Esophagus muscularis mucosa (tissue), 4 donors: ENCODE measurements around the gene TRDN. TPM values are rescaled to one million over a fixed set of nuclear protein-coding genes. Genes with fewer than 3 reads are reported as not detected.

ENCODE experiments used
- DNase-seq: peaks from one replicate; pipeline ENCODE4 v3.0.0-alpha.2; 2017; ENCODE audit errors: extremely low spot score
- H3K27ac ChIP-seq, 4 donors: fragments of 200-600 bp; sonication (generic); replicated peaks in 1 of 4; 1 replicate in 3 of 4; 2 replicates in 1 of 4; pipeline ENCODE4 v1.5.1; 2016 to 2019; ENCODE audit warnings: mild to moderate bottlenecking in 1 of 4
- H3K27me3 ChIP-seq, 4 donors: fragments of 200-600 bp; sonication (generic); one replicate each; pipeline versions ENCODE4 v1.5.1 to v1.6.0; 2016 to 2019
- H3K36me3 ChIP-seq, 4 donors: fragments of 200-600 bp; sonication (generic); one replicate each; pipeline ENCODE4 v1.5.1; 2016 to 2019
- H3K4me1 ChIP-seq, 4 donors: fragments of 200-600 bp; sonication (generic); one replicate each; pipeline ENCODE4 v1.5.1; 2016 to 2019
- H3K4me3 ChIP-seq, 4 donors: fragments of 200-600 bp; sonication (generic); 1 replicate in 2 of 4; 2 replicates in 2 of 4; pipeline ENCODE4 v1.5.1; 2016 to 2019; ENCODE audit warnings: mild to moderate bottlenecking in 4 of 4, moderate library complexity in 1 of 4
- H3K9me3 ChIP-seq, 4 donors: fragments of 200-600 bp; sonication (generic); 1 replicate in 3 of 4; 2 replicates in 1 of 4; pipeline ENCODE4 v1.5.1; 2016 to 2019
- EP300 ChIP-seq: sonication (generic); formaldehyde crosslinking; IDR thresholded peaks from one replicate; pipeline ENCODE4 v1.6.1; 2017; ENCODE audit warnings: antibody characterized with exemption
- POLR2A ChIP-seq: fragments of 450-650 bp; IDR thresholded peaks from one replicate; pipeline ENCODE4 v1.6.1; 2017; ENCODE audit warnings: antibody characterized with exemption, moderate library complexity, mild to moderate bottlenecking, low read depth
- POLR2AphosphoS5 ChIP-seq, 2 donors: sonication (generic); formaldehyde crosslinking; IDR thresholded peaks; one replicate each; pipeline ENCODE4 v1.6.1; 2017; ENCODE audit warnings: antibody characterized with exemption in 2 of 2
- WGBS: methylation state at CpG from one replicate; pipeline ENCODE4 v1.1.5; 2018; 5-methylcytosine and 5-hydroxymethylcytosine counted together
- intact Hi-C: fragments of 100-400 bp; cut with DNase I; formaldehyde crosslinking; loops from one replicate; pipeline ENCODE4 v1.15.1; 2023
- total RNA-seq, 4 donors: library from RNA; depleted of rRNA; stranded (reverse); fragments of >200 nt; gene quantifications; one replicate each; pipeline versions ENCODE4 v1.1.0 to v1.2.1, GENCODE V29; 2016
- TF ChIP-seq, protein P1 (sequence below), 3 experiments: fragments of 200-600 bp in 2 of 3; fragments of 450-650 bp in 1 of 3; sonication (generic) in 2 of 3; IDR thresholded peaks; one replicate each; pipeline ENCODE4 v1.5.1; 2017 to 2019; ENCODE audit warnings: antibody characterized with exemption in 3 of 3, mild to moderate bottlenecking in 2 of 3, moderate library complexity in 1 of 3

TRDN gene
- total RNA-seq, 4 donors from 2014 or later = not detected

DNA sequence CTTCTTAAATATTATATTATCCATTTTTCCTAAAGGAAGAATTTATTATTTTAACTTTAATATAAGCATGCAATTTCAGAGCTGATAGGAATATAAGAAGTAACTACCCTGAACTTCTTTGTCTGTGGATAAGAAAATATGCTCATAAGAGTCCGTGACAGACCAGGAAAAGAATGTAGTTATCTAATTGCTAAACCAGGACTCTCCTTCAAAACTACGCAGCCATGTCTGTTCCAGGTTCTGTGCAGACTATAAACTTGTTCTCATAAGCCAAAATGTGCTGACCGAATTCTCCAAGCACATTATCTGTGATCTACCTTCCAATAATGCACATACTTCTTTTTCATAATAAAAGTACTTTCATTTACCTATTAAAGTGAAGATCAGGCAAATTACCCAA, 116.5 kb downstream of the TRDN start:
- H3K27me3 ChIP-seq = no peaks in the 10 kb centered on the region
- no peak overlapping the region for H3K27ac ChIP-seq
- no peaks in the 10 kb centered on the region for H3K4me1 ChIP-seq
- H3K4me3 ChIP-seq = no peak overlapping the region
- H3K9me3 ChIP-seq = no peaks in the 10 kb centered on the region
- DNase-seq = no peak
- 79% methylated on average over 3 of the region's 3 CpGs for WGBS
- TF ChIP-seq, protein P1, sequence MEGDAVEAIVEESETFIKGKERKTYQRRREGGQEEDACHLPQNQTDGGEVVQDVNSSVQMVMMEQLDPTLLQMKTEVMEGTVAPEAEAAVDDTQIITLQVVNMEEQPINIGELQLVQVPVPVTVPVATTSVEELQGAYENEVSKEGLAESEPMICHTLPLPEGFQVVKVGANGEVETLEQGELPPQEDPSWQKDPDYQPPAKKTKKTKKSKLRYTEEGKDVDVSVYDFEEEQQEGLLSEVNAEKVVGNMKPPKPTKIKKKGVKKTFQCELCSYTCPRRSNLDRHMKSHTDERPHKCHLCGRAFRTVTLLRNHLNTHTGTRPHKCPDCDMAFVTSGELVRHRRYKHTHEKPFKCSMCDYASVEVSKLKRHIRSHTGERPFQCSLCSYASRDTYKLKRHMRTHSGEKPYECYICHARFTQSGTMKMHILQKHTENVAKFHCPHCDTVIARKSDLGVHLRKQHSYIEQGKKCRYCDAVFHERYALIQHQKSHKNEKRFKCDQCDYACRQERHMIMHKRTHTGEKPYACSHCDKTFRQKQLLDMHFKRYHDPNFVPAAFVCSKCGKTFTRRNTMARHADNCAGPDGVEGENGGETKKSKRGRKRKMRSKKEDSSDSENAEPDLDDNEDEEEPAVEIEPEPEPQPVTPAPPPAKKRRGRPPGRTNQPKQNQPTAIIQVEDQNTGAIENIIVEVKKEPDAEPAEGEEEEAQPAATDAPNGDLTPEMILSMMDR (IDR thresholded peaks at IDR 0.05) = no peak
- TF ChIP-seq POLR2AphosphoS5 (IDR thresholded peaks at IDR 0.05) = no peak
- no peak for TF ChIP-seq POLR2A
- TF ChIP-seq EP300 = no peak
- intact Hi-C loops = no loop called here
- H3K36me3 ChIP-seq = no peaks in the 10 kb centered on the region

DNA sequence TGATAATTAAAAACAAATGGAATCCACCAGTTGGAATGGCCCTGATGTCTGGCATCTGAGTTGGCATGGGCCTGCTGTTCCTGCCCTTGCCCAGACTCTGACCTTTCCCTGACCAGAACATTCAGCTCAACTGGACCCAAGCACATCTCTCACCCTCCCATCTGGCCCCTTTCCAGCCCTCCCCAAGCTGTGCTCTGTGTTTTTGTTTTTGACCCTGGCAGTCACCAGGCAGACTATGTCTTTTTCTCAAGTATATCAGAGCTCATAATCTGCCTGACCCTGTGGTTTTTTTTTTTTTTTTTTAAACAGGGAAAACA, 117.6 kb downstream of the TRDN start:
- Histone ChIP-seq H3K36me3 (no peaks in the 10 kb centered on the region), H3K9me3 (no peaks in the 10 kb centered on the region), H3K27ac (no peak overlapping the region), H3K4me1 (no peaks in the 10 kb centered on the region), H3K4me3 (no peak overlapping the region), H3K27me3 (no peaks in the 10 kb centered on the region)
- intact Hi-C loops = no loop called here
- no peak for DNase-seq
- TF ChIP-seq POLR2AphosphoS5 (IDR thresholded peaks at IDR 0.05) (no peak), EP300 (no peak), POLR2A (no peak)
- TF ChIP-seq, protein P1 (IDR thresholded peaks at IDR 0.05) = no peak

GRCh38 chr6:123518441-123519188, 118.1 kb downstream of the TRDN start:
- H3K36me3 ChIP-seq = no peaks in the 10 kb centered on the region
- WGBS = 77% methylated on average over 5 of the region's 5 CpGs
- H3K4me3 ChIP-seq = no peak overlapping the region
- DNase-seq = no peak
- no peaks in the 10 kb centered on the region for H3K4me1 ChIP-seq
- H3K27ac ChIP-seq = no peak overlapping the region
- H3K9me3 ChIP-seq = no peaks in the 10 kb centered on the region
- TF ChIP-seq EP300 = no peak
- TF ChIP-seq, protein P1 (IDR thresholded peaks at IDR 0.05) = no peak
- H3K27me3 ChIP-seq = no peaks in the 10 kb centered on the region
- intact Hi-C loops = no loop called here

DNA sequence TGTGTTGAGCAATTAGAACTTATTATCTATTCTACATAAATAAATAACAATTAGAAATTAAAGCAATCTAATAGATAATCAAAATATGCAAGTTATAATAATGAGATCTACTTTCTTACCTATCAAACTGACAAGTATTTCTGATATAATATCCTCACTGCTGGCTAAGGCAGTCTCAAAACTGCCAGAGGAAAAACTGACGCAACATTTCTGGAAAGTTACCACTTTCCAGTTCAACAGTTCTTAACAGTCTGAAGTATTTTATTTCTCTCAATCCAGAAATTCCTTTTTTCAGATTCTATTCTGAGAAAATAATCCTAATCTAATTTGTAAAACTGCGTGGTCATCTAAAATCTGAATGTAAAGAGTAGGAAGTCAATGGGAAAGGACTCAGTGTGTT, 121.0 kb downstream of the TRDN start:
- Histone ChIP-seq H3K4me3 (no peak overlapping the region), H3K9me3 (no peaks in the 10 kb centered on the region), H3K36me3 (no peaks in the 10 kb centered on the region), H3K27ac (no peak overlapping the region), H3K4me1 (no peaks in the 10 kb centered on the region), H3K27me3 (no peaks in the 10 kb centered on the region)
- intact Hi-C loops = no loop called here
- DNase-seq = no peak
- 85% methylated on average over 2 of the region's 2 CpGs for WGBS
- TF ChIP-seq POLR2AphosphoS5 (IDR thresholded peaks at IDR 0.05) (no peak), POLR2A (no peak), EP300 (no peak)
- TF ChIP-seq, protein P1 (IDR thresholded peaks at IDR 0.05) = no peak

DNA sequence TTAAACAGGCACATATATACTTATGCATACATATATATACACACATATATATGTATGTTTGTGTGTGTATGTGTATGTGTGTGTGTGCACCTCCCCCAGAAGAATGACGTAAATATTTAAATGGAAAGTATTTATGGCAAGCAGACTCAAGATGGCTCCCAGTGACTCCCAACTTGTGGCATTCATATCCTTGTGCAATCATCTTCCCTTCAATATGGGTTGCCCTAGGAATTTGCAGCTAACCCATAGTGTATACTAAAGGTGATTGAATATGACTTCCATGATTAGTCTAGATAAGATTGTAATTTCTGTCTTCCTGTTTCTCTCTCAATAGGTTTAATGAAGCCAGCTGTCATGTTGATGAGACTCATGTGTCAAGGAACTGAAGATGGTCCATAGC, 127.6 kb downstream of the TRDN start:
- H3K27me3 ChIP-seq = no peaks in the 10 kb centered on the region
- intact Hi-C loops = no loop called here
- H3K4me3 ChIP-seq = no peak overlapping the region
- H3K9me3 ChIP-seq = no peaks in the 10 kb centered on the region
- no peaks in the 10 kb centered on the region for H3K4me1 ChIP-seq
- no peak for DNase-seq
- no peak overlapping the region for H3K27ac ChIP-seq
- TF ChIP-seq EP300 = no peak
- TF ChIP-seq, protein P1 (IDR thresholded peaks at IDR 0.05) = no peak
- TF ChIP-seq POLR2AphosphoS5 (IDR thresholded peaks at IDR 0.05) = no peak
- TF ChIP-seq POLR2A = no peak
- 0% methylated on average over 1 of the region's 1 CpG for WGBS
- no peaks in the 10 kb centered on the region for H3K36me3 ChIP-seq
